ENCODE results near the gene PRAMEF1.

GRCh38 chr1:12778907-12779306, 12.3 kb upstream of the PRAMEF1 start:
- TF ChIP-seq NR2C2 (CRISPR knock-in tag; IDR thresholded peaks at IDR 0.05) = no peak
- TF ChIP-seq TP53 (CRISPR knock-in tag; IDR thresholded peaks at IDR 0.05) = no peak
- TF ChIP-seq CTCF (IDR thresholded peaks at IDR 0.05) = no peak

Data from WTC11 (cell line).